Choroid plexus epithelial cell (primary cell): ENCODE data around the gene PCA3.

Experiments used
- DNase-seq: peaks from one replicate; pipeline ENCODE4 v3.0.0-alpha.2; 2010; ENCODE audit warnings: low read depth
- H3K4me3 ChIP-seq: 2 replicates; pipeline ENCODE4 v1.5.1; 2011; ENCODE audit warnings: low read depth, mild to moderate bottlenecking, control low read depth, low read length, moderate library complexity
- TF ChIP-seq, protein P1 (sequence below): conservative IDR thresholded peaks from 2 replicates; pipeline ENCODE4 v1.5.1; 2011; ENCODE audit warnings: low read depth, mild to moderate bottlenecking, control low read depth, inconsistent platforms, low read length, moderate library complexity

Gene PCA3

DNA sequence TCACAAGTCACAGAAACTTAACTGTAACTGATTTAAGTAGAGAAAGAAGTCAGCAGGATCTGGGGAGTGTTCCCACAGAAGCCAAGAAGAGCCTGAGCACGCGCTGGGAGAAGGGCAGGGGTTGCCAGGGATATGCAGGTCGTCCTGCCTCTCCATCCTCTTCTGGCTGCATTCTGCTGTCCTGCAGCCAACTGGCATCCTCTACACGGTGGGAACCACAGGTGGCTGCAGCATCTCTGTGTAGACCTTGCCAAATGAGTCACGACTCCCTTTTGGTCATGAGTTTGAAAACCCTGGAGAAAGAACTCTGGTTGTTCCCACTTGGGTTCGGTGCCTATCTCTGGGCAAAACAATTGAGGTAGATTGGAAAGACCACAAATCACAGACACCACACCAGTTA lies 38.4 kb upstream of the PCA3 start:
- TF ChIP-seq, protein P1, sequence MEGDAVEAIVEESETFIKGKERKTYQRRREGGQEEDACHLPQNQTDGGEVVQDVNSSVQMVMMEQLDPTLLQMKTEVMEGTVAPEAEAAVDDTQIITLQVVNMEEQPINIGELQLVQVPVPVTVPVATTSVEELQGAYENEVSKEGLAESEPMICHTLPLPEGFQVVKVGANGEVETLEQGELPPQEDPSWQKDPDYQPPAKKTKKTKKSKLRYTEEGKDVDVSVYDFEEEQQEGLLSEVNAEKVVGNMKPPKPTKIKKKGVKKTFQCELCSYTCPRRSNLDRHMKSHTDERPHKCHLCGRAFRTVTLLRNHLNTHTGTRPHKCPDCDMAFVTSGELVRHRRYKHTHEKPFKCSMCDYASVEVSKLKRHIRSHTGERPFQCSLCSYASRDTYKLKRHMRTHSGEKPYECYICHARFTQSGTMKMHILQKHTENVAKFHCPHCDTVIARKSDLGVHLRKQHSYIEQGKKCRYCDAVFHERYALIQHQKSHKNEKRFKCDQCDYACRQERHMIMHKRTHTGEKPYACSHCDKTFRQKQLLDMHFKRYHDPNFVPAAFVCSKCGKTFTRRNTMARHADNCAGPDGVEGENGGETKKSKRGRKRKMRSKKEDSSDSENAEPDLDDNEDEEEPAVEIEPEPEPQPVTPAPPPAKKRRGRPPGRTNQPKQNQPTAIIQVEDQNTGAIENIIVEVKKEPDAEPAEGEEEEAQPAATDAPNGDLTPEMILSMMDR, result no peak
- H3K4me3 ChIP-seq, result no peak overlapping the region
- no peak for DNase-seq

DNA sequence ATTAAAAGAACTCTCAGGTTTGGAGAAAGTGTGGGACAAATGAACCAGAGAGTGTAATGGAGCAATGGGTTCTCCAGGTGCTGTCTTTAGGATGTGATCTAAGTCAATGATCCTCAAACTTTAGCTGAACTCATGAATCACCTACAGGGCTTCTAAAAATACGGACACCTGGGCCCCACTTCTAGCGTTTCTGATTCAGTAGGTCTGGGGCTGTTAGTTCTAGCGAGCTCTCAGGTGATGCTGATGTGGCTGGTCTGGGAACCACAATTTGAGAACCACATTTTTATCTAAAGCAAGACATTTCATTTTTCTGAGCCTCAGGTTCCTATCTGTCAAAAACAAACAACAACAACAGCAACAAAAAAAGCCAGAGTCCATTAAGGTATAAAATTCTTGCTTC lies 35.1 kb upstream of the PCA3 start:
- H3K4me3 ChIP-seq, result no peak overlapping the region
- no peak for DNase-seq
- TF ChIP-seq, protein P1, result no peak

DNA sequence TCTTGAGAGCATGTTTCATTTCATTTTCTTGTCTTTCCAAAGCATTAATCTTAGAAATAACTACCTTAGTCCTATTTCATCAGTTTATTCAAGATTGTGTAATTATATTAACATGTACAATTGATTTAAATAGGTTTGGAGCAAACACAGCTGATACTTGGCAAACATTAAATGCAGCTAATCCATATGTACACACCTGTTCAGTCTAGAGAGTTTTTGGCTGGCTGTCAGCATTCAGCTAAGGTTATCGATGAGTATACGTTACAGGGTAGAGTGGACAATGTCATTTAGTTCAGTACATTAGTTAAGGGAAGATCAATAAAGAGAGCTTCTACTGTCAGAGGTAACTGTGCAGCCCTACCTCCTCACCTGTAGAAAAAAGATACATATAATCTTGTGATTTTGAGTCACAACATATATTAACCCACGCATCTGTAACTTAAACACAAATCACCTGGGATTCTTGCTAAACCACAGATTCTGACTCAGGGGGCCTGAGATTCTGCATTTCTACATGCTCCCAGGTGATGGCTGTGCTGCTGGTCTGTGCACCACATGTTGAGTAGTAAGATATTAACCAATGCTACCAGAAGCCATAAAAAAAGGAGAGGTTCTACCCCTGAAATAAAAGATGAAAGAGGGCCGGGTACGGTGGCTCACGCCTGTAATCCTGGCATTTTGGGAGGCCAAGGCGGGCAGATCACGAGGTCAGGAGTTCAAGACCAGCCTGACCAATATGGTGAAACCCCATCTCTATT lies 34.1 kb upstream of the PCA3 start:
- DNase-seq, result no peak
- H3K4me3 ChIP-seq, result no peak overlapping the region
- TF ChIP-seq, protein P1, result no peak

DNA sequence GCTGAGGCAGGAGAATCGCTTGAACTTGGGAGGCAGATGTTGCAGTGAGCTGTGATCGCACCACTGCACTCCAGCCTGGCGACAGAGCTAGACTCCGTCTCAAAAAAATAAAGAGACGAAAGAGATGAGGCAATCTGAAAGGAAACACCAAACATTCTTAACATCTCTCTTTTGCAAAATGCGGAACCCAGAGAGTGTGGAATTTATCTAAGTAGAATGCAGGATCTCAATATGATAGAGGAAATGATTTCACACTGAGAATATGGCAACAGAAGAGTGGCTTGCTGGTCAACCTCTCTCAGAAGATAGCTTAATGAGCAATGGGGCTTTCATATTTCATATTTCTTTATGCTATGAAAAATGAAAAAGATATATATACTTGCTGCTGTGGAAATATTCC lies 33.4 kb upstream of the PCA3 start:
- H3K4me3 ChIP-seq, result no peak overlapping the region
- TF ChIP-seq, protein P1, result no peak
- peak; percentile 76 for DNase-seq

DNA sequence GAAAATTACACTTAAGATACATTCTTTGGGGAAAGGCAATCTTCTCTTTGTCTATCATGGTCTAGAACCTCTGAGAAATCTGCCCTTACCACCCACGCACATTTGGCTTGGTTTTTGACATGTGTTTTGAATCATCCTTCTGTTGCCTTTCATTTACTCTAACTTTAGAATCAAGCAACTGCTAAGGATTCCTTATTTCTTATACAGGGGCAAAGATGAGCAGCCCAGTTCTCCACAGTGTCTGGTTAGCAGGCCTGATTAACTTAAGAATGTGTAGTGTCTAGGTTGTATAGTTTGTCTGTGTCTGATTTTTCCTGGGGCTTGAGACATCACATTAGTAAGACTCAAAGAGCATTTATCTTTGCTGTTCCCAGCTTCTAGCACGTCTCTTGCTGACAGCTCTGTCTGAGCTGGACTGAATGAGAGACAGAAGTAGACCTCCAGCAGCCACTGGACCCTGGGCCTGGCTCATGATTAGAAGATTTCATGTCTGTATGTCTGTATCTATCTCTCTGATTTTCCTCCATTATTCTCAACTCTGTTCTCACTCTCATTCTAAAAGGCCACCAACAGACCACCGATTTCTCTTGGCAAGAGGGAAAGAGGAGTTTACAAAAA lies 31.8 kb upstream of the PCA3 start:
- TF ChIP-seq, protein P1, result no peak
- peak; percentile 22 for DNase-seq
- H3K4me3 ChIP-seq, result no peak overlapping the region

DNA sequence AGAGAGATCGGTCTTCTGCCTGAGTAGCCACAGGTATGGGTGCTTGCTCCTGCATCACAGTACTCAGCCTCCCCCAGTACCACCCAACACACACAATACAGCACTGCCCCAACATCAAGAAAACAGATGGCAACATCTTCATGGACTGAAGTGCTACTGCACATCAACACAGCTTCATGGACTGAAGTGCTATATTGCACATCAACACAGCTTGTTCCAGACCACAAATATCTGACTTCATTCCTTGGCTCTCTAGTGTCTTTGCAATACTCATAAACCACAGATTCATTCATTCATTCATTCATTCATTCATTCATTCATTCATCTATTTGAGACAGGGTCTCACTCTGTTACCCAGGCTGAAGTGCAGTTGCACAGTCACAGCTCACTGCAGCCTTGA lies 31.1 kb upstream of the PCA3 start:
- DNase-seq, result peak; percentile 35
- no peak overlapping the region for H3K4me3 ChIP-seq
- TF ChIP-seq, protein P1, result no peak

DNA sequence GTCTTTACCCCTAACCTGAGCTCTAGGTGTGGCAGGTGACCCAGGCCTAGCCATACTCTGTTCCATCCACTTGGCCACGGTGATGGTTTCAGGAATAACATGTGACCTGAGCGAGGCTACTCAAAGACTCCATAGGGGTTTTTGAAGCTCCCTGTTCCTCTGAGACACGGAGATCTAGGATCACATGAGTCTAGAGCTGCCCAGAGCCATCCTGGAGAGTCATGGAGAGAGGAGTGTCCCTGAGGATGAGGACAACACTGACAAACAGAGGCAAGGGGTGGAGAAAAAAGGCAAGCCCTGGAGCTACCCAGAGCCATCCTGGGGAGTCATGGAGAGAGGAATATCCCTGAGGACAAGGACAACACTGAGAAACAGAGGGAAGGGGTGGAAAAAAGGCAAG lies 29.5 kb upstream of the PCA3 start:
- TF ChIP-seq, protein P1, result no peak
- no peak for DNase-seq
- H3K4me3 ChIP-seq, result no peak overlapping the region
